Activated T-cell treated with anti-CD3 and anti-CD28 coated beads, Interleukin-2, amount 50 U/mL, for 72 hours (primary cell): ENCODE data around the gene MAP3K1. TPM values are rescaled to one million over a fixed set of nuclear protein-coding genes. Genes with fewer than 3 reads are reported as not detected.
A peak's percentile ranks its signal among the peaks of the same experiment; 100 is the strongest.

Experiments used
- ATAC-seq, 2 donors: fragments of 150-1000 bp; cut with Tn5 transposase; replicated peaks in 1 of 2; 2 replicates each; pipeline ENCODE4 v1.10.0; 2021; ENCODE audit warnings: moderate library complexity in 2 of 2, mild to moderate bottlenecking in 1 of 2
- DNase-seq, 2 donors: peaks; one replicate each; pipeline ENCODE4 v3.0.0; 2021 to 2022; ENCODE audit warnings: mixed read lengths in 1 of 2
- H3K27ac Mint-ChIP-seq: one replicate; pipeline ENCODE4 v1.8.0; 2022; ENCODE audit warnings: mild to moderate bottlenecking, moderate library complexity, mixed read lengths
- H3K27me3 Mint-ChIP-seq: one replicate; pipeline ENCODE4 v1.8.0; 2022; ENCODE audit warnings: low read depth, mixed read lengths
- H3K36me3 Mint-ChIP-seq, 2 donors: one replicate each; pipeline ENCODE4 v1.8.0; 2022; ENCODE audit warnings: mixed read lengths in 2 of 2, mild to moderate bottlenecking in 1 of 2; ENCODE audit not compliant: insufficient read depth in 2 of 2
- H3K4me1 Mint-ChIP-seq: one replicate; pipeline ENCODE4 v1.8.0; 2022; ENCODE audit warnings: low read depth, mixed read lengths
- H3K4me3 Mint-ChIP-seq, 2 donors: one replicate each; pipeline ENCODE4 v1.8.0; 2022; ENCODE audit warnings: mild to moderate bottlenecking in 2 of 2, mixed read lengths in 2 of 2, moderate library complexity in 2 of 2
- H3K9me3 Mint-ChIP-seq, 2 donors: one replicate each; pipeline ENCODE4 v1.8.0; 2022; ENCODE audit warnings: mixed read lengths in 2 of 2
- total RNA-seq, 2 donors: library from RNA; stranded (reverse); gene quantifications; one replicate each; pipeline ENCODE4 v1.2.3, GENCODE V29; 2022

Gene MAP3K1
- total RNA-seq, 2 donors from 2014 or later, result 21.4 to 21.8 TPM

DNA sequence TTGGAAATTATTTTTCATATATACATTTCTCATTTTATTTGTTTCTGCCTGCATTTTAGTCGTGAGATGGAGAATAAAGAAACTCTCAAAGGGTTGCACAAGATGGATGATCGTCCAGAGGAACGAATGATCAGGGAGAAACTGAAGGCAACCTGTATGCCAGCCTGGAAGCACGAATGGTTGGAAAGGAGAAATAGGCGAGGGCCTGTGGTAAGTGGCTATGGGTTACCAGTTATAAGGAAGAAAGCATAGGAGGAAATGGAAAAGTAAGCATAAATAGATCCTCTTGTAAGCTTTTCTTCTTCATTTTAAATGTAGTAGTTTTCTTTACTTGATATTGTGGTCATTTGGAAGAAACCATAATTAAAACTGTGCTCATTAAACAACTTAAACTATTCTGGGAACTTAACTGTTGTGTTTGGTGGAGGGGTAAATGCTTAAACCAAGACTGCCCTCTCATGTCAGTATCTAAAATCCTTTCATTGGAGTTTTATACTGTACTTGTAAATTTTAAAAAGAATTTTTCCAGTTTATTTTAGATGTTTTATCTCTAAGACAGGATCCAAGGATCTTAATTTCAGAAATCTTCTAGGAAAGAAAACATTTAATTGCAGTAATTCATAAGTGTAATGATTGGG is 41.3 kb downstream of the MAP3K1 start:
- Mint-ChIP-seq H3K27ac (peak overlapping the region; percentile 76), H3K4me1 (peaks cover 50% of the 10 kb centered on the region), H3K9me3 (peaks cover 0 to 1% of the 10 kb centered on the region in 2 donors), H3K36me3 (peaks cover 2 to 9% of the 10 kb centered on the region in 2 donors), H3K27me3 (no peaks in the 10 kb centered on the region), H3K4me3 (peak overlapping the region in 1 of 2 donors; percentile 30)
- ATAC-seq (no peak), DNase-seq (no peak)

DNA sequence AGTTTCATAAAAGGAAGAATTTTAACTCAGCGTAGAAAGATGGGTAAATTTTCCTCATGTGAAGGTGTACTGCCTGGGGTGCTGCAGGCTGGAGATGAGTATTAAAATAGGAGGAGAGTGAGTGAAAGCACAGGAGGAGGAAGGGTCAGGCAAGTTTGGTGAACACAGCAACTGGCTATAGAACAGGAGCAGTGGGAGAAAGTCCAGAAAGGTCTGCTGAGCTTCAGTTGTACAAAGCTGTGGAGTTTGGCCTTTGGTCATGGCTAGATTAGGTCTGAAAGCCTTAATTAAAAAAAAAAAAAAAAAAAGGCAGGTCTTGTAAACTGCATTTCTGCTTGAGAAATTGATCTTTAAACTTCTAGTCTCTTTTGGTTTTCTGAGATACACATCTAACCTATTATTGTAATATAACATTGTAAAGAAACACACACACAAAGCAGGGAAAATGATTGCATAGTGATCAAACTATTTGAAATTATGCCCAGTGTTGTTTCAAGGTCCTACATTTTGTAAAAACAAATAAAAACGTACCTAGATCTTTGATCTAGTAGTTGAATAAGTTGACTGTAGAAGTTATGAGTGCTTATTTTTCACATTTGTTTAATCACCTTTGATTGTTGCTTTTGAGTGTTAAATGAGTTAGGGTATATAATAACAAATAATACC is 43.6 kb downstream of the MAP3K1 start:
- Mint-ChIP-seq H3K36me3 (peaks cover 6 to 11% of the 10 kb centered on the region in 2 donors), H3K4me1 (peaks cover 31% of the 10 kb centered on the region), H3K27me3 (no peaks in the 10 kb centered on the region), H3K4me3 (no peak overlapping the region), H3K9me3 (peaks cover 0 to 1% of the 10 kb centered on the region in 2 donors), H3K27ac (no peak overlapping the region)
- DNase-seq (no peak), ATAC-seq (no peak)

DNA sequence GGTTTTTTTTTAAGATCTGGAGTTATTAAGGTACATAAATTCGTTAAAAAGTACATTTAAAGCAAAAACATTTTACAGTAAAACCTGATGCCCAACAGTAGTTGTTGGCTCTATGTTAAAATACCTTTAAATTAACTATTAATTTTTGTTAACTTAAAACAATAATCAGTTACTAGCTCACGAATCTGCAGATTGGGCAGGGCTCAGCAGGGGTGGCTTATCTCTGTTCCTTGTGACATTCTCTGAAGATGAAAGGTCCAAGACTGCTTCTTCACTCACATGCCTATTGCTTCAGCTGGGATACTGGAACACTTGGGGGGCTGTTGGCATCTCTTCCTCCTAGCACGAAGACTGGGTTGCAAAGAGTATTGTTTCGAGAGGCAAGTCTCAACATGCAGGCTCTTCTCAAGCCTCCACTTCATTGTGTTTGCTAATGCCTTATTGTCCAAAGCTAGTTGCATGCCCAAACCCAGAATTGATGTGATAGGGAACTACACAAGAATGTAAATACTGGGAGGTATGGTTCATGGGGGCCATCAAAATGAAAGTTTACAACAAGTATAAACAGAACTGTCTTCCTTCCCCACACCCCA is 46.6 kb downstream of the MAP3K1 start:
- ATAC-seq (no peak), DNase-seq (no peak)
- Mint-ChIP-seq H3K9me3 (peaks cover 0 to 1% of the 10 kb centered on the region in 2 donors), H3K4me3 (no peak overlapping the region), H3K36me3 (peaks cover 6 to 17% of the 10 kb centered on the region in 2 donors), H3K27me3 (no peaks in the 10 kb centered on the region), H3K27ac (no peak overlapping the region), H3K4me1 (peaks cover 6% of the 10 kb centered on the region)

- H3K27me3 Mint-ChIP-seq, result no peaks in the 10 kb centered on the region
- peaks cover 0 to 1% of the 10 kb centered on the region in 2 donors for H3K9me3 Mint-ChIP-seq
- H3K36me3 Mint-ChIP-seq, result peaks cover 6 to 17% of the 10 kb centered on the region in 2 donors
- H3K27ac Mint-ChIP-seq, result no peak overlapping the region
- ATAC-seq, result no peak
- peaks cover 6% of the 10 kb centered on the region for H3K4me1 Mint-ChIP-seq
- H3K4me3 Mint-ChIP-seq, result no peak overlapping the region
- DNase-seq, result no peak
These were observed 47.6 kb downstream of the MAP3K1 start for GRCh38 chr5:56862909-56863308.

DNA sequence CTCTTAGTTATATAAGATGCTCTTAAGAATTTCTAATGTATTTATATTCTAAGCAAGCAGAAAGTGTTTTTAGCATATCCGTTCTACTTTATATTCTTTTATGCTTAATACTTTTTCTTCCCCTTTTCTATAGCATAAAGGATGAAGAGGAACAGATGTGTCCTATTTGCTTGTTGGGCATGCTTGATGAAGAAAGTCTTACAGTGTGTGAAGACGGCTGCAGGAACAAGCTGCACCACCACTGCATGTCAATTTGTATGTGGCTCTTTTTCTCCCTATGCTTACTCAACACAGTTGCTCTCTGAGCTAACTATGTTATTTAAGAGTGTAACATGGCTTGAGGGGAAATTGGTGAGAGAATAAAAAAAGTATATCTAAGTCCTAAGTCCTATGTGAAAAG is 56.4 kb downstream of the MAP3K1 start:
- H3K4me1 Mint-ChIP-seq, result peaks cover 10% of the 10 kb centered on the region
- no peak overlapping the region for H3K4me3 Mint-ChIP-seq
- peak overlapping the region; percentile 5 for H3K27ac Mint-ChIP-seq
- no peaks in the 10 kb centered on the region for H3K27me3 Mint-ChIP-seq
- no peak for ATAC-seq
- DNase-seq, result no peak
- H3K9me3 Mint-ChIP-seq, result no peaks in the 10 kb centered on the region
- H3K36me3 Mint-ChIP-seq, result peaks cover 10 to 28% of the 10 kb centered on the region in 2 donors

- Mint-ChIP-seq H3K4me3 (peak overlapping the region in 1 of 2 donors; percentile 49), H3K27me3 (no peaks in the 10 kb centered on the region), H3K36me3 (peaks cover 10 to 33% of the 10 kb centered on the region in 2 donors), H3K4me1 (peaks cover 10% of the 10 kb centered on the region), H3K27ac (peak overlapping the region; percentile 83), H3K9me3 (no peaks in the 10 kb centered on the region)
- no peak for DNase-seq
- ATAC-seq, result no peak
These were observed 57.7 kb downstream of the MAP3K1 start for GRCh38 chr5:56873056-56873455.

DNA sequence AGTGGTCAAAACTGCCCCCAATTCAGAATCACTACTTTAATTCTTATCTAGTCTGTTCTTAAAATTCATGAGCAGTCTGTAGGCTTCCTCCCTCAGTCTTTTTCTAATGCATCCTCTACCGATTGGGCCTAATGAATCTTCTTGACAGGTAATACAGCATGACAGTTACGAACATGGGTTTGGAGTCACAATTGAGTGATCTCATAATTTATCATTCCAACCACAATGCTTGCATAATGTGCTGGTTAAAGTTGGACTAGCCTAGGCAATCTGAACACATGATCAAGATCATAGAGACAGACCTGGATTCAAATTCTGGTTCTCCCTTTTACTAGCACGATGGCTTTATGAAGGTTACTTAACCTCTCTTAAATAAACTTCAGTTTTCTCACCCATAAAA is 61.0 kb downstream of the MAP3K1 start:
- Mint-ChIP-seq H3K27ac (no peak overlapping the region), H3K36me3 (peaks cover 10 to 32% of the 10 kb centered on the region in 2 donors), H3K4me3 (no peak overlapping the region), H3K27me3 (no peaks in the 10 kb centered on the region), H3K9me3 (no peaks in the 10 kb centered on the region), H3K4me1 (peaks cover 10% of the 10 kb centered on the region)
- DNase-seq, result no peak
- ATAC-seq, result no peak

DNA sequence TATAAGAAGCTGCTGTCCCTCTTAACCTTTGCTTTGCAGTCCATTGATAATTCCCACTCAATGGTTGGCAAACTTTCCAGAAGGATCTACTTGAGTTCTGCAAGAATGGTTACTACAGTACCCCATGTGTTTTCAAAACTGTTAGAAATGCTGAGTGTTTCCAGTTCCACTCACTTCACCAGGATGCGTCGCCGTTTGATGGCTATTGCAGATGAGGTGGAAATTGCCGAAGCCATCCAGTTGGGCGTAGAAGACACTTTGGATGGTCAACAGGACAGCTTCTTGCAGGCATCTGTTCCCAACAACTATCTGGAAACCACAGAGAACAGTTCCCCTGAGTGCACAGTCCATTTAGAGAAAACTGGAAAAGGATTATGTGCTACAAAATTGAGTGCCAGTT is 66.2 kb downstream of the MAP3K1 start:
- H3K9me3 Mint-ChIP-seq, result no peaks in the 10 kb centered on the region
- H3K27ac Mint-ChIP-seq, result no peak overlapping the region
- no peaks in the 10 kb centered on the region for H3K27me3 Mint-ChIP-seq
- no peak for ATAC-seq
- H3K36me3 Mint-ChIP-seq, result peaks cover 8 to 31% of the 10 kb centered on the region in 2 donors
- no peaks in the 10 kb centered on the region for H3K4me1 Mint-ChIP-seq
- no peak overlapping the region for H3K4me3 Mint-ChIP-seq
- no peak for DNase-seq

- ATAC-seq (peak in 1 of 2 donors; percentile 13), DNase-seq (no peak)
- Mint-ChIP-seq H3K9me3 (no peaks in the 10 kb centered on the region), H3K4me3 (no peak overlapping the region), H3K27me3 (no peaks in the 10 kb centered on the region), H3K36me3 (peaks cover 4 to 24% of the 10 kb centered on the region in 2 donors), H3K27ac (no peak overlapping the region), H3K4me1 (no peaks in the 10 kb centered on the region)
These were observed 78.1 kb downstream of the MAP3K1 start for GRCh38 chr5:56893251-56893951.

DNA sequence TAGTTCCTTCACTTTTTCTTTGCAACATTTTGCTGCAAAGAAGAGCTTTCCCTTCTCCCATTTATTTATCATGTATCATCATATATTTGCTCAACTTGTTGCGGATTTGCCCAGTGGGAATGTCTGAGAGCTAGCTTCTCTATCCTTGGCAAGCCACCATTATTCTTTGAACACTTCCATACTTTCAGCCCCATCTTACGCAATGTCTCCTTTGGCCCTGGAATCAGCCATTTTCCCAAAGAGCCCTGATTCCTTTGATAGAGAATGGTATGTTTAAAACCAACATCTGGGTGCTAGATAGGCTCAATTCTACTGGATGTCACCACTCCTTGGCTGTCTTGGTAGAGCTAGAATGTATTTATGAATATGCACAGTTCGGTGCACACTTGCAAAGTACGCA is 81.4 kb downstream of the MAP3K1 start:
- Mint-ChIP-seq H3K9me3 (no peaks in the 10 kb centered on the region), H3K4me3 (no peak overlapping the region), H3K27ac (no peak overlapping the region), H3K36me3 (peaks cover 0 to 16% of the 10 kb centered on the region in 2 donors), H3K27me3 (no peaks in the 10 kb centered on the region), H3K4me1 (no peaks in the 10 kb centered on the region)
- DNase-seq (no peak), ATAC-seq (no peak)

DNA sequence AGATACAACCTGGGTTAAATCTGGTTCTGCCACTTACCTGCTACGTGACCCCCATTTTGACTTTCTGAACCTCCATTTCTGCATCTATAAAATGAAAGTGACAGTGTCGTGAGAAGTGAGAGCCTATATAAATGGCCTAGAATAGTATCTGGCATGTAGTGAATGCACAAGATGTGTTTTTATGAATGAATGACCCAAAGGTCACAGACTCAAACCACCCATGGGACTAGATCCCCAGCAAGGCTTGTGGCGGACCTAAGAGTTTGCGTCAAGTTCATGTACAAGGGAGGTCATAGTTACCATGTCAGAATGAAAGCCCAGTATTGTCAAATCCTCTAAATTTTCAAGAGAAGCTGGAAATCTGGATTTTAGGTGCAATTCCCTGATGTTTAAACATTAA is 82.9 kb downstream of the MAP3K1 start:
- peaks cover 0 to 10% of the 10 kb centered on the region in 2 donors for H3K36me3 Mint-ChIP-seq
- H3K9me3 Mint-ChIP-seq, result no peaks in the 10 kb centered on the region
- peak overlapping the region in 1 of 2 donors; percentile 14 for H3K4me3 Mint-ChIP-seq
- H3K27me3 Mint-ChIP-seq, result no peaks in the 10 kb centered on the region
- H3K27ac Mint-ChIP-seq, result peak overlapping the region; percentile 27
- DNase-seq, result no peak
- ATAC-seq, result no peak
- no peaks in the 10 kb centered on the region for H3K4me1 Mint-ChIP-seq

DNA sequence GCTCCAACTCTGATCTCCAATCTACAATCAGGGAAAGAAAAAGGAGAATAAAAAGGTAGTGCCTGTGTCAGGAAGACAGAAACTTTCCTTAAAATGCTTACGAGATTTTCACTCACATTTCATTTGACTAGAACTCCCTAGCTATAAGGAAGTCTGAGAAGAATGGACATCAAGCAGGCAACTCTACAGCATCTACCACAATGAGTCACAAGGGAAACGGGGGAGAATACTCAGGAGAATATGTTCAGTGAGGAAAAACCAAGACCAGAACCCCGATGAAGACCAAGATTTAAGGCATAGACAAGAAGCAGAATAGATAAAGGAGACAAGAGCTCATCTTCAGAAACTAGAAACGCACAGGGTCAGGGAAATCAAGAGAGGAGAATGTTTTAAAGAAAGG is 85.0 kb downstream of the MAP3K1 start:
- H3K27ac Mint-ChIP-seq, result no peak overlapping the region

More for the DNA sequence above, 85.0 kb downstream of the MAP3K1 start:
- Mint-ChIP-seq H3K9me3 (no peaks in the 10 kb centered on the region), H3K4me1 (no peaks in the 10 kb centered on the region), H3K36me3 (peaks cover 0 to 2% of the 10 kb centered on the region in 2 donors), H3K4me3 (no peak overlapping the region), H3K27me3 (peaks cover 8% of the 10 kb centered on the region)
- ATAC-seq, result peak in 1 of 2 donors; percentile 45
- DNase-seq, result no peak
